Measurements from ENCODE around the gene CALM1.

Gene CALM1

DNA sequence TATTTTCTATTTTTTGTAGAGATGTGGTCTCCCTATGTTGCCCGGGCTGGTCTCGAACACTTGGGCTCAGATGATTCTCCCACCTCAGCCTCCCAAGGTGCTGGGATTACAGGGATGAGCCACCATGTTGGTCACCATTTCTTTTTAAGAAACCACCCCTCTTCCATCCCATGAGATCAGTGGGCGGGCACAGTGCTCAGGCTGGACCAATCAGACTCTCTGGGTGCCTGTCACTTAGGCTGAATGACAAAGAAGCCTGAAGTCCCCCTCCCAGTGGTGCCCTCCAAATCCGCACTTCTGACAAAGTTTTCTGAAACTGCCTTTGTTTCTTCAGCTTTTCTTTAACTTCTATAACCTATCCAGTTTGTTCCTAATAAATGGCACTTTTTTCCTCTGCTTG lies 48.2 kb downstream of the CALM1 start:
- CTCF ChIA-PET = no interaction called here
- no peak for DNase-seq (ENCODE audit: extremely low spot score)
- TF ChIP-seq, protein P1, sequence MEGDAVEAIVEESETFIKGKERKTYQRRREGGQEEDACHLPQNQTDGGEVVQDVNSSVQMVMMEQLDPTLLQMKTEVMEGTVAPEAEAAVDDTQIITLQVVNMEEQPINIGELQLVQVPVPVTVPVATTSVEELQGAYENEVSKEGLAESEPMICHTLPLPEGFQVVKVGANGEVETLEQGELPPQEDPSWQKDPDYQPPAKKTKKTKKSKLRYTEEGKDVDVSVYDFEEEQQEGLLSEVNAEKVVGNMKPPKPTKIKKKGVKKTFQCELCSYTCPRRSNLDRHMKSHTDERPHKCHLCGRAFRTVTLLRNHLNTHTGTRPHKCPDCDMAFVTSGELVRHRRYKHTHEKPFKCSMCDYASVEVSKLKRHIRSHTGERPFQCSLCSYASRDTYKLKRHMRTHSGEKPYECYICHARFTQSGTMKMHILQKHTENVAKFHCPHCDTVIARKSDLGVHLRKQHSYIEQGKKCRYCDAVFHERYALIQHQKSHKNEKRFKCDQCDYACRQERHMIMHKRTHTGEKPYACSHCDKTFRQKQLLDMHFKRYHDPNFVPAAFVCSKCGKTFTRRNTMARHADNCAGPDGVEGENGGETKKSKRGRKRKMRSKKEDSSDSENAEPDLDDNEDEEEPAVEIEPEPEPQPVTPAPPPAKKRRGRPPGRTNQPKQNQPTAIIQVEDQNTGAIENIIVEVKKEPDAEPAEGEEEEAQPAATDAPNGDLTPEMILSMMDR (IDR thresholded peaks at IDR 0.05; ENCODE audit: control extremely low read depth, extremely low read depth, low read depth, missing control alignments) = no peak
- POLR2A ChIA-PET = no interaction called here

DNA sequence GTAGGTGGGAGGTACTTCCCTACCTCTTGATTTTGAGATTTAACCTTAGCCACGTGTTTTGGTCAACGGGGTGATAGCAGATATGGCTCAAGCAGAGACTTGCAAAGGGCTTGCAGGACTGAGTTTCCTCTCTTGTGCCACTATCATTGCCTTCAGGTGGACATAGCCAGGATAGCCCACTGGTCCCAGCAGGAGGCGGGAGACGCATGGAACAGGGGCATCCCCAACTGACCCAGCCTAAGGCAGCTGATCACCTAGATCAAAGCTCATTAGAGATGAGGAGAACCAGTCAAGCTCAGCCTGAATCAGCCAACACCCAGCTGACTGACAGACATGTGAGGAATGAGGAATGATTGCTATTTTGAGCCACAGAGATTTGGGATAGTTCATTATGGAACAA lies 49.6 kb downstream of the CALM1 start:
- ChIA-PET CTCF (no interaction called here), POLR2A (interaction anchor here (0.6 kb wide), 1 partner anchor 262 kb away, joined by 7 read pairs; no protein-coding TSS in a partner anchor)
- TF ChIP-seq, protein P1 (IDR thresholded peaks at IDR 0.05; ENCODE audit: control extremely low read depth, extremely low read depth, low read depth, missing control alignments) = no peak
- DNase-seq (ENCODE audit: extremely low spot score) = no peak

DNA sequence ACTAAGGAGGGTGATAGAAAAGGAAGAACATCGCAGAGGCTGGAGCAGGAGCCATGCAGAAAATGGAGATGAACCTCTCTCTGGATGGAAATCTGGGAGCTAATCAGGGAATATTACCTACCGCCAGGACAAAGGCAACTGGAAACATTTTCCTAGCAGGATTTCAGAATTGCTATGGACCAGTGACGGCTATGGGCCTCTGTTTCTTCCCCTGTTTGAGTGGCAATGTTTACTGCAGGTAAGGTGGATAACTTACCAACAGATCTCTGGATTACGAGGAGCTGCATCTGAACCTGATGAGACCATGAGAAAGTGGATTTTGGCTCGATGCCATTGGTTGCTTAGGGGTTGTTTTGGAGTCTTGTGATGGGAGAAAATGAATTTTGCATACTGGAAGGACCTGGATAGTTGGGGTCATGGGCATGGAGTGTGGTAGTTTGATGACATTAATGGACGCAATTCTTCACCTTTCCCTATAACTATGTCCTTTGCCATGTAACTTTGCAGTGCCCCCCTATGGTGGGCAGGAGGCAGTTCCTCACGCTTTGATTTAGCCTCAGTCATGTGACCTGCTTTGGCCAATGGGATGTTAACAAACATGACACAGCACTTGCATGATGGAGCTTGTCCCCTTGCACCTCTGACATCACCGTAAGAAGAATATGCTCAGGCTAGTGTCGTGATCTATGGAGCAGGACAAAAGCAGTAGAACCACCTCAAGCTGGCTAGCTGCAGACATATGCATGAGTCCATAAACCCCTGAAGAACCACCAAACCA lies 51.1 kb downstream of the CALM1 start:
- TF ChIP-seq, protein P1 (IDR thresholded peaks at IDR 0.05; ENCODE audit: control extremely low read depth, extremely low read depth, low read depth, missing control alignments) = no peak
- POLR2A ChIA-PET = no interaction called here
- no peak for DNase-seq (ENCODE audit: extremely low spot score)
- CTCF ChIA-PET = no interaction called here

DNA sequence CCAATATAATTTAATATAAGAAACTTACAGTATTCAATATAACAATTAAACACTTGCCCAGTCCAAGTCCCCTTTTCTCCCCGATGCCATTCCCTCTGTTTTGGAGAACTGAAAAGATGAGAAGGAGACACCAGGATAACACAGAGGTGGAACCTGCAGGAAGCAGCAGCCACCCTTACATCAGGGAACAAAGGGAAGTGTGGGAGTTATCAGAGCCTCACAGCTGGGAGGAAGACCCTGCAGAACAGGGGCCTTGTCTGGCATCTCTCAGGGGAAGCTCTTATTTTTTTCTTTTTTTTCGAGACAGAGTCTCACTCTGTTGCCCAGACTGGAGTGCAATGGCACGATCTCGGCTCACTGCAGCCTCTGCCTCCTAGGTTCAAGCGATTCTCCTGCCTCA lies 52.6 kb downstream of the CALM1 start:
- CTCF ChIA-PET = no interaction called here
- TF ChIP-seq, protein P1 (IDR thresholded peaks at IDR 0.05; ENCODE audit: control extremely low read depth, extremely low read depth, low read depth, missing control alignments) = no peak
- POLR2A ChIA-PET = no interaction called here
- DNase-seq (ENCODE audit: extremely low spot score) = no peak

DNA sequence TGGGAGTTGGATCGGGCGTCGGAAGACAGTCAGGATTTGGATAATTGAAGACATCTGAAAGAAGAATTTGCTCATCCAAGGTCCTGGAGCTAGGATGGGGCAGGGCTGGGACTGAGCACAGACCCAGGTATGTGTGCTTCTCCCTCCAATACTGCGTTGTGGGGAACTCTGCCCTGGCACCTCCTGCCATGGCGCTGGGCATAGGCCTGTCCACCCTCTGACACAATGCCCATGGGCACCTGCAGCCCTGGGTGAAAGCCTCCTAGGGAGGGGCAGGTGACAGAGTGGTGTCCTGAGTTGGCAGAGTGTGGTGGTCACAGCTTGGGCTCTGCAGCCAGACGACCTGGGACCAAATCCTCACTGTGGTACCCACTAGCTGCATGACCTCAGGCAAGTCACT lies 53.3 kb downstream of the CALM1 start:
- CTCF ChIA-PET = no interaction called here
- no peak for DNase-seq (ENCODE audit: extremely low spot score)
- TF ChIP-seq, protein P1 (IDR thresholded peaks at IDR 0.05; ENCODE audit: control extremely low read depth, extremely low read depth, low read depth, missing control alignments) = no peak

DNA sequence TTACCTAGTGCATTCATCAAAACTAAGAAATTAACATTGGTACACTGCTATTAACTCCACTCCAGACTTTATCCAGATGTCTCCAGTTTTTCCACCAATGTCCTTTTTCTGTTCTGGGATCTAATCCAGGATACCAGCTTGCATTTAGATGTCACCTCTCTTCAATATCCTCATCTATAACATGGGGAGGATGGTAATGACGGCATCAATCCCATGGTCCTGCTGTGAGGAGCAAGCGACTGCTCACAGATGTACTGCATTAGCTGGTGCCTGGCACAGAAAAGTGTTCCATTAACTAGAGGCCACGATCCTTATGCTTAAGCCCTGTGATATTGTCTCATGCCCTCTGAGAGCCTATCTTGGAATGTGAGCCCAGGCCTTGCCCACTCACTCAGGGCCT lies 53.8 kb downstream of the CALM1 start:
- POLR2A ChIA-PET = no interaction called here
- DNase-seq (ENCODE audit: extremely low spot score) = no peak
- CTCF ChIA-PET = no interaction called here
- TF ChIP-seq, protein P1 (IDR thresholded peaks at IDR 0.05; ENCODE audit: control extremely low read depth, extremely low read depth, low read depth, missing control alignments) = no peak

More for the DNA sequence above, 53.3 kb downstream of the CALM1 start:
- POLR2A ChIA-PET = no interaction called here

Data from GM10248 (cell line).